MM.1S (cell line): ENCODE measurements around the gene MPL.

Experiments
- DNase-seq: peaks from one replicate; pipeline ENCODE4 v3.0.0-alpha.2; 2015
- H2AFZ ChIP-seq: fragments of 300-600 bp; sonication (generic); 2 replicates; pipeline ENCODE4 v1.6.0; 2016; ENCODE audit warnings: antibody characterized with exemption, low read length
- H3F3A ChIP-seq: fragments of 300-600 bp; sonication (generic); 2 replicates; pipeline ENCODE4 v1.6.1; 2016; ENCODE audit warnings: mild to moderate bottlenecking, antibody characterized with exemption, low read length, moderate library complexity, mixed read lengths; ENCODE audit not compliant: insufficient read depth
- H3K27ac ChIP-seq: fragments of 300-600 bp; sonication (generic); 2 replicates; pipeline ENCODE4 v1.5.1; 2016; ENCODE audit warnings: mild to moderate bottlenecking, low read length
- H3K27me3 ChIP-seq: fragments of 300-600 bp; sonication (generic); replicated peaks from 2 replicates; pipeline ENCODE4 v1.6.0; 2016; ENCODE audit warnings: low read length; ENCODE audit not compliant: insufficient read depth
- H3K36me3 ChIP-seq: fragments of 300-600 bp; sonication (generic); replicated peaks from 2 replicates; pipeline ENCODE4 v1.6.1; 2016; ENCODE audit warnings: mild to moderate bottlenecking, low read length, mixed read lengths; ENCODE audit not compliant: insufficient read depth
- H3K4me1 ChIP-seq: fragments of 300-600 bp; sonication (generic); 2 replicates; pipeline ENCODE4 v1.6.1; 2016; ENCODE audit warnings: low read length, mixed read lengths
- H3K4me2 ChIP-seq: fragments of 300-600 bp; sonication (generic); 2 replicates; pipeline ENCODE4 v1.6.0; 2016; ENCODE audit warnings: low read depth, low read length
- H3K4me3 ChIP-seq: fragments of 300-600 bp; sonication (generic); 2 replicates; pipeline ENCODE4 v1.5.1; 2016; ENCODE audit warnings: low read length, mixed read lengths
- H3K79me2 ChIP-seq: fragments of 300-600 bp; sonication (generic); 2 replicates; pipeline ENCODE4 v1.6.1; 2016; ENCODE audit warnings: mixed run types, low read length, mixed read lengths
- H3K9ac ChIP-seq: fragments of 300-600 bp; sonication (generic); 2 replicates; pipeline ENCODE4 v1.6.1; 2016; ENCODE audit warnings: low read length, mixed read lengths
- H3K9me2 ChIP-seq: fragments of 300-600 bp; sonication (generic); replicated peaks from 2 replicates; pipeline ENCODE4 v1.6.1; 2016; ENCODE audit warnings: mild to moderate bottlenecking, low read length, mixed read lengths; ENCODE audit not compliant: insufficient read depth
- H3K9me3 ChIP-seq: fragments of 300-600 bp; sonication (generic); replicated peaks from 2 replicates; pipeline ENCODE4 v1.6.1; 2016; ENCODE audit warnings: mild to moderate bottlenecking, low read length, mixed read lengths; ENCODE audit not compliant: insufficient read depth
- H4K20me1 ChIP-seq: fragments of 300-600 bp; sonication (generic); 2 replicates; pipeline ENCODE4 v1.6.1; 2016; ENCODE audit warnings: mild to moderate bottlenecking, low read length, moderate library complexity, mixed read lengths; ENCODE audit not compliant: insufficient read depth
- EZH2 ChIP-seq: fragments of 300-600 bp; sonication (generic); optimal IDR thresholded peaks from 2 replicates; pipeline ENCODE3; 2017; ENCODE audit warnings: low read depth, mild to moderate bottlenecking, antibody characterized with exemption, low read length, mixed read lengths
- EZH2phosphoT487 ChIP-seq: fragments of 300-600 bp; sonication (generic); IDR thresholded peaks from 2 replicates; pipeline ENCODE4 v1.6.1; 2018; ENCODE audit warnings: antibody characterized with exemption, low read length
- TF ChIP-seq, protein P1 (sequence below): fragments of 300-600 bp; sonication (generic); IDR thresholded peaks from 2 replicates; pipeline ENCODE4 v1.5.1; 2016; ENCODE audit warnings: antibody characterized with exemption, low read length, mixed read lengths

Gene MPL

GRCh38 chr1:43373066-43373940 is 35.7 kb downstream of the MPL start:
- no peak overlapping the region for H2AFZ ChIP-seq
- H4K20me1 ChIP-seq: no peaks in the 10 kb centered on the region
- no peaks in the 10 kb centered on the region for H3K27me3 ChIP-seq
- H3K9me3 ChIP-seq: no peaks in the 10 kb centered on the region
- no peaks in the 10 kb centered on the region for H3K9me2 ChIP-seq
- DNase-seq: no peak
- no peak overlapping the region for H3K4me3 ChIP-seq
- H3K27ac ChIP-seq: no peak overlapping the region
- H3K4me1 ChIP-seq: peaks cover 4% of the 10 kb centered on the region; the same call in 1 of the 2 replicates
- peaks cover 5% of the 10 kb centered on the region for H3K79me2 ChIP-seq
- H3F3A ChIP-seq: peaks cover 4% of the 10 kb centered on the region; the same call in 1 of the 2 replicates
- H3K36me3 ChIP-seq: no peaks in the 10 kb centered on the region
- no peak overlapping the region for H3K4me2 ChIP-seq
- TF ChIP-seq EZH2phosphoT487 (no peak), EZH2 (no peak)
- TF ChIP-seq, protein P1, sequence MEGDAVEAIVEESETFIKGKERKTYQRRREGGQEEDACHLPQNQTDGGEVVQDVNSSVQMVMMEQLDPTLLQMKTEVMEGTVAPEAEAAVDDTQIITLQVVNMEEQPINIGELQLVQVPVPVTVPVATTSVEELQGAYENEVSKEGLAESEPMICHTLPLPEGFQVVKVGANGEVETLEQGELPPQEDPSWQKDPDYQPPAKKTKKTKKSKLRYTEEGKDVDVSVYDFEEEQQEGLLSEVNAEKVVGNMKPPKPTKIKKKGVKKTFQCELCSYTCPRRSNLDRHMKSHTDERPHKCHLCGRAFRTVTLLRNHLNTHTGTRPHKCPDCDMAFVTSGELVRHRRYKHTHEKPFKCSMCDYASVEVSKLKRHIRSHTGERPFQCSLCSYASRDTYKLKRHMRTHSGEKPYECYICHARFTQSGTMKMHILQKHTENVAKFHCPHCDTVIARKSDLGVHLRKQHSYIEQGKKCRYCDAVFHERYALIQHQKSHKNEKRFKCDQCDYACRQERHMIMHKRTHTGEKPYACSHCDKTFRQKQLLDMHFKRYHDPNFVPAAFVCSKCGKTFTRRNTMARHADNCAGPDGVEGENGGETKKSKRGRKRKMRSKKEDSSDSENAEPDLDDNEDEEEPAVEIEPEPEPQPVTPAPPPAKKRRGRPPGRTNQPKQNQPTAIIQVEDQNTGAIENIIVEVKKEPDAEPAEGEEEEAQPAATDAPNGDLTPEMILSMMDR: no peak
- no peak overlapping the region for H3K9ac ChIP-seq

- H3K79me2 ChIP-seq: no peaks in the 10 kb centered on the region
- no peak for DNase-seq
Observed at GRCh38 chr1:43376723-43377235, 39.2 kb downstream of the MPL start.

DNA sequence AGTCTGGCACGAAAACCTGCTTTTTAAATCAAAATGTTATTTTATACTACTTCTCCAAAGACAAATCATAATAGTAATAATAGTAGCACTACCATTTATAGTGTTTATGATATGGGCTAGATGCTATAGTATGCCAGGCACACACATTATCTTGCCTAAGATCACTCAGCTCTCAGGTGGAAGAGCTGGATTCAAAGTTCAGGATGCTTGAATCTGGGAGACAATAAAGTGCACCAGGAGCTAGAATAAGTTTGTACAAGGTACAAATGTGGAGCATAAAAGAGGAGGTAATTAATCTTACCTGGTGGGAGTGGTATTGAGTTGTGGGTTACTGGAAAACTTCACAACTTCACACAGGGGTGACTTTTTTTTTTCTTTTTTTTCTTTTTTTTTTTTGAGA is 40.2 kb downstream of the MPL start:
- H3K4me1 ChIP-seq: no peaks in the 10 kb centered on the region
- TF ChIP-seq EZH2: no peak
- TF ChIP-seq EZH2phosphoT487: no peak
- TF ChIP-seq, protein P1: no peak

More at GRCh38 chr1:43376723-43377235, 39.2 kb downstream of the MPL start:
- TF ChIP-seq EZH2: no peak
- TF ChIP-seq EZH2phosphoT487: no peak
- TF ChIP-seq, protein P1: no peak
- Histone ChIP-seq H3K27ac (no peak overlapping the region), H3F3A (no peaks in the 10 kb centered on the region), H3K36me3 (no peaks in the 10 kb centered on the region), H3K27me3 (no peaks in the 10 kb centered on the region), H4K20me1 (no peaks in the 10 kb centered on the region), H3K9me2 (no peaks in the 10 kb centered on the region), H3K4me2 (no peak overlapping the region), H3K4me3 (no peak overlapping the region), H3K4me1 (no peaks in the 10 kb centered on the region), H3K9ac (no peak overlapping the region), H2AFZ (no peak overlapping the region), H3K9me3 (no peaks in the 10 kb centered on the region)

More for the DNA sequence above, 40.2 kb downstream of the MPL start:
- Histone ChIP-seq H2AFZ (no peak overlapping the region), H3K36me3 (0 out of 2 replicates have a peak, but pooled peaks cover under 1% of the 10 kb centered on the region), H3K27ac (no peak overlapping the region), H4K20me1 (no peaks in the 10 kb centered on the region), H3K9ac (no peak overlapping the region), H3F3A (no peaks in the 10 kb centered on the region), H3K27me3 (no peaks in the 10 kb centered on the region), H3K4me3 (no peak overlapping the region), H3K9me3 (no peaks in the 10 kb centered on the region), H3K9me2 (no peaks in the 10 kb centered on the region), H3K79me2 (no peaks in the 10 kb centered on the region), H3K4me2 (no peak overlapping the region)
- DNase-seq: no peak
